ENCODE results near the gene UPK3B.
"Not testable (repeated sequence)": the region's sequence is repeated elsewhere in the genome, so short reads cannot be mapped to it uniquely, and the experiment has no call there.

UPK3B gene

DNA sequence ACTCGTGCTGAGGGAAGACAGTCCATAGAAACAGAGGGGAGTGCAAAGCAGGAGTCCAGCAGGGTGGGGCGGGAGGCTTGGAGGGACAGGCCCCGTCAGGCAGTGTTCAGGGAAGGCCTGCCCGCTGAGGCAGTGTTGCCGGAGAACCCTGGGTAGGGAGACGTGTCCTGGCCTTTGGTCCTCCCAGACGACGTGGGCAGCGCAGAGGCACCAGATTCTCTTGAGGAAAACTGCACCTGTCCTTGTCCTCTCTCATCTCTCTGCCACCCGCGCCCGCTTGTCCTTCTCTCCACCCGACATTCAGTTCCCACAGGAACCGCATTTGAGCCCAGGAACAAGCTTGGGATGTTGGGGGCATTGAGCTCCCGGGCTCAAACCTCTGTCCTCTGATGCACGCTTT is 14.6 kb upstream of the UPK3B start:
- not testable (repeated sequence) for DNase-seq

GRCh38 chr7:76497918-76498582 is 12.3 kb upstream of the UPK3B start:
- DNase-seq, result not testable (repeated sequence)

DNA sequence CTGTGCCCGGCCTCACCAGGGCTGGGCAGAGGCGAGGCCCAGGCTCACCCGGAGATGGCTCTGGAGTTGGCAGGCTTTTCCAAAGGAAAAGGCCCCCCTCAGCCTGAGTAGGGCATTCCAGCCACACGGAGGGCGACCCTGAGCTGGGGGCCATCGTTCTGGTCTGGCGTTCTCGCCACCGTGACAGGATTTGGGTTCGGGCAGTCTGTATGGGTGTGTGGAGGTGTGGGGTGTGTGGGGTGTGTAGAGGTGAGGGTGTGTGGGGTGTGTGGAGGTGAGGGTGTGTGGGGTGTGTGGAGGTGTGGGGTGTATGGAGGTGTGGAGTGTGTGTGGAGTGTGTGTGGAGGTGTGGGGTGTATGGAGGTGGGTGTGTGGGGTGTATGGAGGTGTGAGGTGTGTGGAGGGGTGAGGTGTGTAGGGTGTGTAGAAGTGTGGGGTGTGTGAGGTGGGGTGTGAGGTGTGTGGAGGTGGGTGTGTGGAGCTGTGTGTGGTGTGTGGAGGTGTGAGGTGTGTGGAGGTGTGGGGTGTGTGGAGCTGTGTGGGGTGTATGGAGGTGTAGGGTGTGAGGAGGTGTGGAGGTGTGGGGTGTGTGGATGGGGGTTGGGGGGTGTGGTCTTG is 11.7 kb upstream of the UPK3B start:
- DNase-seq, result not testable (repeated sequence)

GRCh38 chr7:76499201-76499923 is 11.0 kb upstream of the UPK3B start:
- not testable (repeated sequence) for DNase-seq

DNA sequence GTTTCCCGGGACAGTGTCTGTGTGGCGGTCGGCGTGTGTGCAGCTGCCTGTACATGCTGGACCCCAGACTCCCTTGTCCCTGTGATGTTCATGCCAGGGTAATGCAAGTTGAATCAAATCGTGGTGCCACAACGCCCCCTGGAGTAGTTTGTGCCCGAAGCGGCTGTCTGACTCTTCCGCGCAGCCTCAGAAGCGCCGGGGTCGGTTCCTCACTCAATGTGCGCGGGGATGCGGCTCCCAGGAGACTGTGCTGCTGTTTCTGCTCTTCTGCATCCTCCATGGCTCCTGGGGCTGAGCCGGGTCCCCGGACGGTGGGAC is 10.5 kb upstream of the UPK3B start:
- not testable (repeated sequence) for DNase-seq

- not testable (repeated sequence) for DNase-seq
These were observed 8.1 kb upstream of the UPK3B start for GRCh38 chr7:76502224-76502623.

DNA sequence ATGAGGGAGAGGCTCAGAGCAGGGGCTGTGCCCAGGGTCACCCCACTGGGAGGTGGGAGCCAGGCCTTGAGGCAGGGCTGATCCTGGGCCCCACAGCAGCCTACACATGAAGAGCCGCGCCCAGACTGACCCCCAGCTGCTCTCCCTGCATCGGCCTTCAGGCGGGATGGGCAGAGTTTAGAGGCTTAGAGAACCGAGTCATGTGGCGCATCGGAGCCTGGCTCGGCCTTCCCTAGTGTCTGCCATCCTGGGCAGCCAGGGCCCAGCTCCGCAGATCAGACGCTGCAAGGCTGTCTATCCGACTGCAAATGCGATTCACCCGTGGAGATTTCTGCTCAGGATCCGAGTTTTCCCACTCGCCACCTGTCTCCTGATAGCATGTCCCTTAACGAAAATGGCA is 7.5 kb upstream of the UPK3B start:
- not testable (repeated sequence) for DNase-seq

DNA sequence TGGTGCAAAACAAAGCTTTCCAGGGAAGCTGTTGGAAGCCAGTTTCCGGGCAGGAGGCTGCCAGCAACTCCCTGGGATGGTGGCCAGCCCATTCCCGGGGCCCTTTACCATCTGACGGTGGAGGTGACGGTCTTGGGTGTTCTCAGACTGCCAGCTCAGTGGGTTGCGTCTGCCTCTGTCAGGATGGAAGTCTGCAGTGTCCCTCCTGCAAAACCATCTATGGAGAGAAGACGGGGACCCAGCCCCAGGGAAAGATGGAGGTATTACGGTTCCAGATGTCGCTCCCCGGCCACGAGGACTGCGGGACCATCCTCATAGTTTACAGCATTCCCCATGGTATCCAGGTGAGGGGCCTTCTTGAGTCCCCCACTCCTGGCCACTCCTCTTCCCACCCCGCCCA is 7.1 kb upstream of the UPK3B start:
- not testable (repeated sequence) for DNase-seq

GRCh38 chr7:76504351-76505167 is 5.8 kb upstream of the UPK3B start:
- not testable (repeated sequence) for DNase-seq

DNA sequence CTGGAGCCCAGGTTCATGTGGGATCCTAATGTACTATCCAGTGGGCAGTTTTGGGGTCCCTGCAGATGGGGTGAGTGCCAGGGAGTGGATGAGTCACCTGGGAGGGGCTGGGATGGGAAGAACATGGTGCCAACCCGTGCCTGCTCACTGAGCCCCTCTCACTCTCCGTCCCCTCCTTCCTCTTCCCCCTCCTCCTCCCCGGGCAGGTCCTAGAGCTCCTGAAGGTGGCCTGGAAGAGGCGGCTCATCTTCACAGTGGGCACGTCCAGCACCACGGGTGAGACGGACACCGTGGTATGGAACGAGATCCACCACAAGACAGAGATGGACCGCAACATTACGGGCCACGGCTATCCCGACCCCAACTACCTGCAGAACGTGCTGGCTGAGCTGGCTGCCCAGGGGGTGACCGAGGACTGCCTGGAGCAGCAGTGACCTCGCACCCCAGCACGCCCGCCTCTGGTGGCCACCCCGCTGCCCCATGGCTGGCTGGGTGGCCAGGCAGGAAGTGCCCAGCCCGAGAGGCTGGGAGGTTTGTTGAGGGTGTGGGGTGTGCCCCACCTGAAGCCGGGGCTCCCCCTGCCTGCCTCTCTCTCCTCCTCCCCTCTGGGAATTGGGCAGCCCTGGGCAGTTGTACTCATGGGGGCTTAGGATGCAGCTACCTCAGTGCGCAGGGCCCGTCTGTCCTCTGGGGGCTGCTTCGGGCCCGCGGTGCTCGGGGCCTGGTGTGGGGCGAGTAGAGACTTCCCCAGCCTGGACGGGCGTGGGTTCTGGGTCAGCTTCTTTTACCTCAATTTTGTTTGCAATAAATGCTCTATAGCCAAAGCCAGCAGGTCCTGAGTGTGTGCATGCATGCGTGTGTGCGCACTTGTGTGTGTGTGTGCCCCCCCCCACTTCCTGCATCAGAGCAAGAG is 4.9 kb upstream of the UPK3B start:
- no peak for DNase-seq

DNA sequence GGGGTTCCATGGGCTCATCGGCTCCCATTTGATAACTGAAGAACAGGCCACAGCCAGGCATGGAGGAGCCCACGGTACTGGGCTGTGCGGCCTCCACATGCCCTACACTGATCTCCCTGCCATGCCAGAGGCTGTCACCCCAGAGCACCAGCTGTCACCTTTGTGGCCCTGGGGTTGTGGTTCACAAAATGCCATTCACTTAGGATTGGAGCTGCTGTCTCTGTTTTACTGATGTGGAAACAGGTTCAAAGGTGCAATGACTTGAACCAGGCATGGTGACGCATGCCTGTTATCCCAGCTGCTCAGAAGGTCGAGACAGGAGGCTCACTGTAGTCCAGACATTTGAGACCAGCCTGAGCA is 4.3 kb upstream of the UPK3B start:
- no peak for DNase-seq

DNA sequence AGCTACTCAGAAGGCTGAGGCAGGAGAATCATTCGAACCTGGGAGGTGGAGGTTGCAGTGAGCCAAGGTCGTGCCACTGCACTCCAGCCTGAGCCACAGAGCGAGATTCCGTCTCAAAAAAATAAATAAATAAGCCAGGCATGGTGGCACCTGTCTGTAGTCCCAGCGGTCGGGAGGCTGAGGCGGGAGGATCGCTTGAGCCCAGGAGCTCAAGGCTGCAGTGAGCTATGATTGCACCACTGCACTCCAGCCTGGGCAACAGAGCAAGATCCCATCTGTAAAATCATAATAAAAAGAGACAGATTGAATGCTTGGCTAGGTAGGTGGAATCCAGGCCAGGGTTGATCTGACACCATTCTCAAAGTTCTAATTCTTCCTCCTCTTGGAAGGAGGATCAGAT is 3.7 kb upstream of the UPK3B start:
- DNase-seq, result not testable (repeated sequence)

DNA sequence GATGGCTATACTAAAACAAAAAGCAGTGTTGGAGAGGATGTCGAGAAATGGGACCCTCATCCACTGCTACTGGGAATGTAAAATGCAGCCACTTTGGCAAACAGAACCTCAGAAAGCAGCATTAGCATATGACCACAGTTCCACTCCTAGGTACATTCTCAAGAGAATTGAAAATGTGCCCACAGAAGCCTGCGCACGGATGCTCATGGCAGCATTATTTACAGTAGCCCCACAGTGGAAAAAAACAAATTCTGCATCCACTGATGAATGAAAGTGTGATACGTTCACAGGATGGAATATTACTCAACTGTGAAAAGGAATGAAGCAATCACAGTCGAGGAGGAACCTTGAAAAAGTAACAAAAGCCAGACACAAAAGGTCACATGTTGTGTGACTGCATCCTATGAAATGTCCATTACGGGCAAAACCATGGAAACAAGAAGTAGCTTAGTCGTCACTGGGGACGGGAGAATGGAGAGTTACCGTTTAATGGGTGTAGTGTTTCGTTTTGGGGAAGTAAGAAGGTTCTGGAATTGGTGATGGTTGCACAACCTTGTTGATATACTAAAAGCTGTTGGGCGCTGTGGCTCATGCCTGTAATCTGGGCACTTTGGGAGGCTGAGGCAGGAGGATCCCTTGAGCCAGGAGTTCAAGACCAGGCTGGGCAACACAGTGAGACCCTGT is 2.5 kb upstream of the UPK3B start:
- no peak for DNase-seq

GRCh38 chr7:76511200-76511910 is 1.0 kb downstream of the UPK3B start:
- not testable (repeated sequence) for DNase-seq

GRCh38 chr7:76511911-76512885 is 1.8 kb downstream of the UPK3B start:
- not testable (repeated sequence) for DNase-seq

DNA sequence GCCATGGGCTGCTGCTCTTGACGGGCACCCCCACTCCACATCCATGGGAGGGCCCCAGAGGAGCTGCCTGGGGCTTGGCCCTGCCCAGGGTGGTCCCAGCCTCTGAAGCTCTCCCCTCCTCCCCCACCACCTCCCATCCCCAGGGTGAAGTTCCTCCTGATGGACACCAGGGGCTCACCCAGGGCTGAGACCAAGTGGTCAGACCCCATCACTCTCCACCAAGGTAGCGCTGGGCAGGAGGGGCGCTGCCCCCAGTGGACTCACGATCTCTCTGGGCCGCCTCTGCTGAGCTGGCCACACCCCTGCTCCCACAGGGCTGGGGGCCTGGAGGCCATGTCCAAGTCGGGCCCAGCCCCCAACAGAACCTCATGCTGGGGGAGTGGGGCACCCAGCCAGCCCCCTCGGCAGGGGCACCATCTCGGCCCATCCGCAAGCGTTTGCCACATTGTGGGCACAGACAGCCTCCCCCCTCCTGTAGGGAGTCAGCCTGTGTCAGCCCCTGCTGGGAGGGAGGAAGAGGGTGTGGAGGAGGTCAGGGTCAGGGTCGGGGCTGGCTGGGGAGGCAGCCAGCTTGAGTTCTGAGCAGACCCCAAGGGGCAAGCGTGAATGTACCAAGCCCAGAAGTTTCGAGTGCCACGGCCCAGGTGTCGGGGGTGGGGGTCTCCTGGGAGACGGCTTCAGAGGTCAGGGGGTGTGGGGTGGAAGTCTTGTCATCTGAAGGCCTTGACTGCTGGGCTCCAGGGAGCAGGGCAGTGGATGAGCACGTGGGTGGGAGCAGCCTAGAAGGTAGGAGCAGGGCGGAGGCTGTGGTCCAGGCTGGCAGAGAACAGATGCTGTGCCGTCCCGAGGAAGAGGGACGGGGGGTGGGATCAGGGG is 2.8 kb downstream of the UPK3B start:
- DNase-seq, result no peak

GRCh38 chr7:76513817-76514799 is 3.8 kb downstream of the UPK3B start:
- DNase-seq, result no peak

All from NCI-H446 treated with DMSO at 0.1 percent for 48 hours (cell line).